Neuron (in vitro differentiated cells): Measurements from ENCODE around the gene HLX.

ENCODE experiments used
- H2AFZ ChIP-seq: one replicate; pipeline ENCODE4 v1.6.1; 2013; ENCODE audit warnings: low read depth, mild to moderate bottlenecking, inconsistent platforms, low read length, moderate library complexity
- H3K27me3 ChIP-seq: one replicate; pipeline ENCODE4 v1.6.1; 2013; ENCODE audit warnings: low read length; ENCODE audit not compliant: insufficient read depth
- H3K36me3 ChIP-seq: one replicate; pipeline ENCODE4 v1.6.1; 2013; ENCODE audit warnings: low read length; ENCODE audit not compliant: insufficient read depth
- H3K4me1 ChIP-seq: one replicate; pipeline ENCODE4 v1.6.1; 2013; ENCODE audit warnings: low read length; ENCODE audit not compliant: insufficient read depth
- H3K4me3 ChIP-seq: 2 replicates; pipeline ENCODE4 v1.5.1; 2013; ENCODE audit warnings: mild to moderate bottlenecking, low read length, moderate library complexity
- H3K9me3 ChIP-seq: one replicate; pipeline ENCODE4 v1.6.1; 2013; ENCODE audit warnings: low read length

HLX gene

GRCh38 chr1:220876511-220877376, 2.5 kb upstream of the HLX start:
- Histone ChIP-seq H3K36me3 (no peaks in the 10 kb centered on the region), H3K4me3 (peak overlapping the region; percentile 25), H3K4me1 (peaks cover 15% of the 10 kb centered on the region), H3K27me3 (peaks cover 79% of the 10 kb centered on the region), H3K9me3 (no peaks in the 10 kb centered on the region), H2AFZ (peak overlapping the region; percentile 79)

GRCh38 chr1:220877377-220878095, 1.7 kb upstream of the HLX start:
- Histone ChIP-seq H2AFZ (peak overlapping the region; percentile 79), H3K9me3 (no peaks in the 10 kb centered on the region), H3K4me3 (peak overlapping the region; percentile 25), H3K27me3 (peaks cover 83% of the 10 kb centered on the region), H3K4me1 (peaks cover 15% of the 10 kb centered on the region), H3K36me3 (no peaks in the 10 kb centered on the region)

GRCh38 chr1:220878191-220879075, 810 bp upstream of the HLX start:
- H3K9me3 ChIP-seq, result no peaks in the 10 kb centered on the region
- H3K4me1 ChIP-seq, result peaks cover 15% of the 10 kb centered on the region
- no peak overlapping the region for H3K4me3 ChIP-seq
- H2AFZ ChIP-seq, result peak overlapping the region; percentile 96
- H3K27me3 ChIP-seq, result peaks cover 92% of the 10 kb centered on the region
- H3K36me3 ChIP-seq, result no peaks in the 10 kb centered on the region

GRCh38 chr1:220879509-220880361, 492 bp downstream of the HLX start:
- H3K4me3 ChIP-seq, result peak overlapping the region; percentile 44
- H2AFZ ChIP-seq, result peak overlapping the region; percentile 96
- H3K36me3 ChIP-seq, result no peaks in the 10 kb centered on the region
- peaks cover 96% of the 10 kb centered on the region for H3K27me3 ChIP-seq
- no peaks in the 10 kb centered on the region for H3K9me3 ChIP-seq
- H3K4me1 ChIP-seq, result peaks cover 18% of the 10 kb centered on the region

- no peaks in the 10 kb centered on the region for H3K9me3 ChIP-seq
- no peak overlapping the region for H3K4me3 ChIP-seq
- peaks cover 98% of the 10 kb centered on the region for H3K27me3 ChIP-seq
- H2AFZ ChIP-seq, result no peak overlapping the region
- peaks cover 21% of the 10 kb centered on the region for H3K4me1 ChIP-seq
- H3K36me3 ChIP-seq, result no peaks in the 10 kb centered on the region
Observed at GRCh38 chr1:220880362-220880670, 1.1 kb downstream of the HLX start.

GRCh38 chr1:220880726-220881506, 1.7 kb downstream of the HLX start:
- H3K4me1 ChIP-seq, result peaks cover 21% of the 10 kb centered on the region
- H3K4me3 ChIP-seq, result no peak overlapping the region
- H2AFZ ChIP-seq, result no peak overlapping the region
- H3K36me3 ChIP-seq, result no peaks in the 10 kb centered on the region
- H3K27me3 ChIP-seq, result peaks cover 98% of the 10 kb centered on the region
- no peaks in the 10 kb centered on the region for H3K9me3 ChIP-seq

GRCh38 chr1:220882061-220882891, 3.0 kb downstream of the HLX start:
- Histone ChIP-seq H3K4me1 (peaks cover 16% of the 10 kb centered on the region), H3K4me3 (no peak overlapping the region), H3K27me3 (peaks cover 98% of the 10 kb centered on the region), H2AFZ (no peak overlapping the region), H3K36me3 (no peaks in the 10 kb centered on the region), H3K9me3 (no peaks in the 10 kb centered on the region)

- H3K4me3 ChIP-seq, result peak overlapping the region; percentile 26
- H3K27me3 ChIP-seq, result peaks cover 99% of the 10 kb centered on the region
Observed at GRCh38 chr1:220884109-220884980, 5.1 kb downstream of the HLX start.

GRCh38 chr1:220884981-220885918, 6.0 kb downstream of the HLX start:
- Histone ChIP-seq H3K36me3 (no peaks in the 10 kb centered on the region), H3K4me1 (peaks cover 5% of the 10 kb centered on the region), H3K4me3 (peak overlapping the region; percentile 26), H3K9me3 (peaks cover 4% of the 10 kb centered on the region), H2AFZ (no peak overlapping the region), H3K27me3 (peaks cover 100% of the 10 kb centered on the region)

More at GRCh38 chr1:220884109-220884980, 5.1 kb downstream of the HLX start:
- H3K4me1 ChIP-seq, result peaks cover 11% of the 10 kb centered on the region
- no peak overlapping the region for H2AFZ ChIP-seq
- H3K9me3 ChIP-seq, result no peaks in the 10 kb centered on the region
- H3K36me3 ChIP-seq, result no peaks in the 10 kb centered on the region

- Histone ChIP-seq H3K9me3 (peaks cover 4% of the 10 kb centered on the region), H3K36me3 (no peaks in the 10 kb centered on the region), H2AFZ (no peak overlapping the region), H3K4me1 (peaks cover 5% of the 10 kb centered on the region), H3K4me3 (no peak overlapping the region), H3K27me3 (peaks cover 100% of the 10 kb centered on the region)
Observed at GRCh38 chr1:220885971-220886370, 6.7 kb downstream of the HLX start.
